Pancreas (tissue), 10 donors: ENCODE measurements around the gene COL19A1. TPM values are rescaled to one million over a fixed set of nuclear protein-coding genes. Genes with fewer than 3 reads are reported as not detected.
A peak's percentile ranks its signal among the peaks of the same experiment; 100 is the strongest.

ENCODE experiments used
- ATAC-seq, 4 donors: fragments of 200-7000 bp; cut with Tn5 transposase; one replicate each; pipeline versions ENCODE4 v1.8.0 to v1.9.1; 2020; ENCODE audit warnings: mild to moderate bottlenecking in 4 of 4, moderate library complexity in 4 of 4
- DNase-seq, 6 donors: peaks; one replicate each; pipeline ENCODE4 v3.0.0-alpha.2; 2020
- FAIRE-seq: peaks from 2 replicates; lab custom pipeline; 2012; peaks lifted over from hg19 to GRCh38; lab: Jason Lieb, UNC
- H3K27ac ChIP-seq, 4 donors: fragments of 200-600 bp; sonication (generic); 1 replicate in 3 of 4; 2 replicates in 1 of 4; pipeline versions ENCODE4 v1.5.0 to v1.8.0; 2020
- H3K27me3 ChIP-seq, 4 donors: fragments of 200-600 bp; one replicate each; pipeline ENCODE4 v1.8.0; 2021
- H3K36me3 ChIP-seq, 3 donors: fragments of 200-600 bp; sonication (generic) in 1 of 3; one replicate each; pipeline versions ENCODE4 v1.5.0 to v1.8.0; 2020 to 2021
- H3K4me1 ChIP-seq, 3 donors: fragments of 200-600 bp; one replicate each; pipeline ENCODE4 v1.8.0; 2021
- H3K4me3 ChIP-seq, 4 donors: fragments of 200-600 bp; sonication (generic) in 2 of 4; one replicate each; pipeline versions ENCODE4 v1.5.0 to v1.8.0; 2020 to 2021
- H3K9me3 ChIP-seq, 4 donors: fragments of 200-600 bp; one replicate each; pipeline ENCODE4 v1.8.0; 2021
- WGBS, 2 donors: extraction: QIAGEN DNeasy Blood & Tissue Kit; methylation state at CpG; one replicate each; pipeline ENCODE4 v1.1.7; 2013; 5-methylcytosine and 5-hydroxymethylcytosine counted together
- intact Hi-C, 3 donors: fragments of 100-400 bp; cut with DNase I; formaldehyde crosslinking; loops; one replicate each; pipeline versions ENCODE4 v1.11.1 to v1.14.2; 2022
- polyA plus RNA-seq, 2 donors: library from polyadenylated mRNA; stranded (reverse); fragments of 200-250 nt; gene quantifications; one replicate each; pipeline ENCODE4 v1.2.3, GENCODE V29; 2013
- total RNA-seq, 6 donors: library from RNA; stranded (reverse); fragmentation: NEBNext Ultra II Directional in 4 of 6; extraction: Animal tissue kit (Norgen Biotek cat#: 25700) in 4 of 6; gene quantifications; one replicate each; pipeline versions ENCODE4 v1.2.1 to v1.2.4, GENCODE V29; 2021 to 2023
- TF ChIP-seq, protein P1 (sequence below), 4 donors: fragments of 200-600 bp; sonication (generic) in 3 of 4; IDR thresholded peaks; one replicate each; pipeline versions ENCODE4 v1.5.0 to v1.8.0; 2021; ENCODE audit warnings: antibody characterized with exemption in 4 of 4
- donor health status: healthy with polysubstance abuse.
- donor health status: DM: no; HTN: no; CAD: no; lungs with moderate emphysema.
- donor health status: DM: no; HTN: no; CAD: no.
- donor health status: control.
- donor health status: control.
- donor health status: Bipolar disorder and iron deficiency.
- donor health status: DM: yes; HTN: yes; CAD: no.
- donor health status: DM: no; HTN: no; CAD: no.
- donor health status: DM: no; HTN: no; CAD: no.
- donor health status: DM: yes; HTN: yes; CAD: no.

The COL19A1 gene
- total and polyA plus RNA-seq, 8 donors, result 0.04 to 0.86 (median 0.37) TPM

DNA sequence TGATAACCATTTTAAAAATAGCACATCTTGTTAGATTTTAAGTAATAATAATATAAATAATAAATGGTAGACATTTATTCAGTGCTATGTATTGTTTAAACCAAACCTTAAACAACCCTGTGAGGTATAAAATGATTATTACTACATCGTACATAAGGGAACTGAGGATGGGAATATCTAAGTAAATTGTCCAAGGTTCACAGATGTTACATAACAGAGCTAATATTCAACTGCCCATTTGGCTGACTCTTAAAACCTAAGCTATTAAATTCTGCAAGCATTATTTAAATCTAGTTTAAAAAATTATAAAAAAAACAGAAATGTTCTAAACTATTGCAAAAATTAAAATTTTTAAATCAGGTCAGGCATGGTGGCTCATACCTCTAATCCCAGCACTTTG lies 175.1 kb downstream of the COL19A1 start:
- no peak overlapping the region for H3K27ac ChIP-seq
- DNase-seq, result no peak

DNA sequence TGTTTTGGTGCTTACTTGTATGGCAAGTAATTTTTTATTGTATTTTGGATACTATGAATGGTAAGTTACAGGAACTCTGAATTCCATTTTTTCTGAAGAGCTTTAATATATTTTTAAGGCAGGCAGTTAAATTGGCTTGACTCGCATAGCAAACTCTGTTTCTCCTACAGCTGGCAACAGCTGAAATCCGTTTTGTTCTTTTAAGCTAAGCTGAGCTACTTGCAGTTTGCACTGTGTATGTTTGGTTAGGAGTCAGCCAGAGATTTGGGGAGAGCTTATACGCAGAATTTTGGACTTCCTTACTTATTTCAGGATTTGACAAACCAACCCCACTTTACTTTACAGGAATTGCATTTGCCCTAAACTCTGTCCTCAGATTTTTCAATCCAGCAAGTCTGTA lies 179.1 kb downstream of the COL19A1 start:
- no peak overlapping the region for H3K27ac ChIP-seq
- no peak overlapping the region for H3K4me3 ChIP-seq
- no peaks in the 10 kb centered on the region for H3K9me3 ChIP-seq
- H3K36me3 ChIP-seq, result no peaks in the 10 kb centered on the region
- intact Hi-C loops, result no loop called here
- ATAC-seq, result no peak
- H3K4me1 ChIP-seq, result no peaks in the 10 kb centered on the region
- FAIRE-seq, result no peak
- TF ChIP-seq, protein P1, sequence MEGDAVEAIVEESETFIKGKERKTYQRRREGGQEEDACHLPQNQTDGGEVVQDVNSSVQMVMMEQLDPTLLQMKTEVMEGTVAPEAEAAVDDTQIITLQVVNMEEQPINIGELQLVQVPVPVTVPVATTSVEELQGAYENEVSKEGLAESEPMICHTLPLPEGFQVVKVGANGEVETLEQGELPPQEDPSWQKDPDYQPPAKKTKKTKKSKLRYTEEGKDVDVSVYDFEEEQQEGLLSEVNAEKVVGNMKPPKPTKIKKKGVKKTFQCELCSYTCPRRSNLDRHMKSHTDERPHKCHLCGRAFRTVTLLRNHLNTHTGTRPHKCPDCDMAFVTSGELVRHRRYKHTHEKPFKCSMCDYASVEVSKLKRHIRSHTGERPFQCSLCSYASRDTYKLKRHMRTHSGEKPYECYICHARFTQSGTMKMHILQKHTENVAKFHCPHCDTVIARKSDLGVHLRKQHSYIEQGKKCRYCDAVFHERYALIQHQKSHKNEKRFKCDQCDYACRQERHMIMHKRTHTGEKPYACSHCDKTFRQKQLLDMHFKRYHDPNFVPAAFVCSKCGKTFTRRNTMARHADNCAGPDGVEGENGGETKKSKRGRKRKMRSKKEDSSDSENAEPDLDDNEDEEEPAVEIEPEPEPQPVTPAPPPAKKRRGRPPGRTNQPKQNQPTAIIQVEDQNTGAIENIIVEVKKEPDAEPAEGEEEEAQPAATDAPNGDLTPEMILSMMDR (IDR thresholded peaks at IDR 0.05), result no peak
- DNase-seq, result no peak
- H3K27me3 ChIP-seq, result peaks cover 0 to 3% (median 0%) of the 10 kb centered on the region in 4 donors
- WGBS, 2 donors, result 67 to 74% methylated on average over 3 of the region's 3 CpGs

More for the DNA sequence above, 175.1 kb downstream of the COL19A1 start:
- H3K4me1 ChIP-seq, result no peaks in the 10 kb centered on the region
- intact Hi-C loops, result no loop called here
- no peaks in the 10 kb centered on the region for H3K9me3 ChIP-seq
- FAIRE-seq (no peak), ATAC-seq (no peak)
- 47 to 55% methylated on average over 1 of the region's 1 CpG for WGBS, 2 donors
- TF ChIP-seq, protein P1 (IDR thresholded peaks at IDR 0.05), result no peak
- no peak overlapping the region for H3K4me3 ChIP-seq
- H3K27me3 ChIP-seq, result peaks cover 0 to under 1% (median 0%) of the 10 kb centered on the region in 4 donors
- H3K36me3 ChIP-seq, result no peaks in the 10 kb centered on the region

DNA sequence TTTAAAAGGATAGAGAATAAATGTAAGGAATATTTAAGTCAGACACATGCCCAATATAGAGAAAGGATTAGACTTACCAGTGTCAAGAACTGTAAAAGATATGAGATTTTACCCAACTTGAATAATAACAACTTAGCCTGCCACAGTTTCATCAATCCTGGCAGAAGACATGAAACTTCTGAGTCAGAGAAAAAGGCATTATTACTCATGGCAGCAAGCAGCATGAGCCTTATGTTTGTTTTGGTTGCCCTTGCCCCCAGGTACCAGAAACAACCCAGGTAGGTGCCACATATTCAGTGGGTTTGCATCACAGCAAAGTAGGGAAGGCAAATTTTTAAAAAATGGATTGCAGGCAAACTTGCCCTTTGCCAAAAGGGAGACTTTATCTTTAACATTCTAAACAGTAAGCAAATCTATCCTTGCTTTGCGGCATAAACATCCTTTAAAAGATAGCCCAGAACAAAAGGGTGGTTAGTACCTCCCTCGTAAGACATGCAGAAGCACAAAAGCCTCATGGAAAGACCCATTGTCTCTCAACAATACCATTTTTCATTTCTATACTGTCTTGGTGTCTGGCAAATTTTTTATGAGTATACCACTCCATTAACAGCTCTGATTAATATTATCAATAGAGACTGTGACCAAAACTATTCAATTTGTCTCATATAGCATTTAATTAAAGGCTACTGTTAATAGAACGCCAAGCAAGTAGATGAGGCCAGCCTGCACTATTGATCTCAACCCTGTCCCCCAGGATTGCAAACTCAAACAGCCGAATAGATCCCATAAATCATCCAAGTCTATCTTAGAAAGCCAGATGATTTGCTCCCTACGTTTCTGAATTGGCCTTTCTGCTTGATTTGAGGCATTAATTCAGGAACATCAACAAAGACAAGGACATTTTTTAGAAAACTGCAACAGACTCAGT lies 185.1 kb downstream of the COL19A1 start:
- intact Hi-C loops, result no loop called here
- no peak for DNase-seq
- no peak overlapping the region for H3K27ac ChIP-seq
- H3K27me3 ChIP-seq, result peaks cover 0 to 2% (median 0%) of the 10 kb centered on the region in 4 donors
- no peak for ATAC-seq
- WGBS, 2 donors, result 76 to 80% methylated on average over 5 of the region's 5 CpGs
- H3K9me3 ChIP-seq, result no peaks in the 10 kb centered on the region
- no peak for FAIRE-seq
- TF ChIP-seq, protein P1 (IDR thresholded peaks at IDR 0.05), result no peak
- H3K36me3 ChIP-seq, result no peaks in the 10 kb centered on the region
- H3K4me1 ChIP-seq, result no peaks in the 10 kb centered on the region
- no peak overlapping the region for H3K4me3 ChIP-seq

DNA sequence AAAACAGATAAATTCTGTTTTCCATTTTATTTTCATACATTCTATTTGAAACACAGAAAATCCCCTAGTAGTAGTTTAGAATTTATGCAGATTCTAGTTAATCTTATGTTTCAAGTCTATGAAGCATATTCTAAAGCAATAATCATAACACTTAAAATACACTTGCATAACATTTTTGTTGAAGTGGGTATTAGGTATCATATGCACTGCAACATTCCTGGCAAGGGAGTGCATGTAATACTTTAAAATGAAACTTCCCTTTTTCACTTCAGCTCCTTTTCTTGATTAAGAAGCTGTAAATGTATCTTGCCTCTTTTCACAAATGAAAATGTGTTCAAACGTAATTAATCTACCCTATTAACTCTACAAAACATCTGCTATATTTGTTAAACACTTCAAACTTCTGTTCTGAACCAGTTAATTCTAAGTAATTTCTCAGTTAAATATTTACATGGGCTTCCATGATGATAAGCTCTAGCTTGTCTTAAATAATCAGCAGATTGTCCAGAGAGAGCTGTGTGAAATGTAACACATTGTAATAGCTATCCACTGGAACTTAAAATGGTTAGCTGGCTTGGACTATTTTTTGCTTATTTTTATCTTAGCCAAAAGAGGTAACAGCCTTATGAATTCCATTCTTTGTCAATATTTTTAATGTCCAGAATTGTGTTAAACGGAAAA lies 192.8 kb downstream of the COL19A1 start:
- peak overlapping the region in 1 of 4 donors; percentile 7 for H3K27ac ChIP-seq
- WGBS, 2 donors, result 11 to 16% methylated on average over 2 of the region's 2 CpGs
- no peaks in the 10 kb centered on the region for H3K27me3 ChIP-seq
- H3K4me3 ChIP-seq, result no peak overlapping the region
- TF ChIP-seq, protein P1 (IDR thresholded peaks at IDR 0.05), result no peak
- FAIRE-seq (peak; percentile 5), DNase-seq (no peak), ATAC-seq (peak in 2 of 4 donors; percentile 82 to 85)
- H3K36me3 ChIP-seq, result no peaks in the 10 kb centered on the region
- intact Hi-C loops, result no loop called here
- H3K9me3 ChIP-seq, result no peaks in the 10 kb centered on the region
- H3K4me1 ChIP-seq, result peaks cover 9 to 21% (median 21%) of the 10 kb centered on the region in 3 donors
